MM.1S (cell line): ENCODE data around the gene SDHC.
"Not testable (repeated sequence)": the region's sequence is repeated elsewhere in the genome, so short reads cannot be mapped to it uniquely, and the experiment has no call there.

ENCODE experiments used
- DNase-seq: peaks from one replicate; pipeline ENCODE4 v3.0.0-alpha.2; 2015
- H2AFZ ChIP-seq: fragments of 300-600 bp; sonication (generic); 2 replicates; pipeline ENCODE4 v1.6.0; 2016; ENCODE audit warnings: antibody characterized with exemption, low read length
- H3F3A ChIP-seq: fragments of 300-600 bp; sonication (generic); 2 replicates; pipeline ENCODE4 v1.6.1; 2016; ENCODE audit warnings: mild to moderate bottlenecking, antibody characterized with exemption, low read length, moderate library complexity, mixed read lengths; ENCODE audit not compliant: insufficient read depth
- H3K27ac ChIP-seq: fragments of 300-600 bp; sonication (generic); 2 replicates; pipeline ENCODE4 v1.5.1; 2016; ENCODE audit warnings: mild to moderate bottlenecking, low read length
- H3K27me3 ChIP-seq: fragments of 300-600 bp; sonication (generic); replicated peaks from 2 replicates; pipeline ENCODE4 v1.6.0; 2016; ENCODE audit warnings: low read length; ENCODE audit not compliant: insufficient read depth
- H3K36me3 ChIP-seq: fragments of 300-600 bp; sonication (generic); replicated peaks from 2 replicates; pipeline ENCODE4 v1.6.1; 2016; ENCODE audit warnings: mild to moderate bottlenecking, low read length, mixed read lengths; ENCODE audit not compliant: insufficient read depth
- H3K4me1 ChIP-seq: fragments of 300-600 bp; sonication (generic); 2 replicates; pipeline ENCODE4 v1.6.1; 2016; ENCODE audit warnings: low read length, mixed read lengths
- H3K4me2 ChIP-seq: fragments of 300-600 bp; sonication (generic); 2 replicates; pipeline ENCODE4 v1.6.0; 2016; ENCODE audit warnings: low read depth, low read length
- H3K4me3 ChIP-seq: fragments of 300-600 bp; sonication (generic); 2 replicates; pipeline ENCODE4 v1.5.1; 2016; ENCODE audit warnings: low read length, mixed read lengths
- H3K79me2 ChIP-seq: fragments of 300-600 bp; sonication (generic); 2 replicates; pipeline ENCODE4 v1.6.1; 2016; ENCODE audit warnings: mixed run types, low read length, mixed read lengths
- H3K9ac ChIP-seq: fragments of 300-600 bp; sonication (generic); 2 replicates; pipeline ENCODE4 v1.6.1; 2016; ENCODE audit warnings: low read length, mixed read lengths
- H3K9me2 ChIP-seq: fragments of 300-600 bp; sonication (generic); replicated peaks from 2 replicates; pipeline ENCODE4 v1.6.1; 2016; ENCODE audit warnings: mild to moderate bottlenecking, low read length, mixed read lengths; ENCODE audit not compliant: insufficient read depth
- H3K9me3 ChIP-seq: fragments of 300-600 bp; sonication (generic); replicated peaks from 2 replicates; pipeline ENCODE4 v1.6.1; 2016; ENCODE audit warnings: mild to moderate bottlenecking, low read length, mixed read lengths; ENCODE audit not compliant: insufficient read depth
- H4K20me1 ChIP-seq: fragments of 300-600 bp; sonication (generic); 2 replicates; pipeline ENCODE4 v1.6.1; 2016; ENCODE audit warnings: mild to moderate bottlenecking, low read length, moderate library complexity, mixed read lengths; ENCODE audit not compliant: insufficient read depth
- CTCF ChIP-seq: fragments of 300-600 bp; sonication (generic); IDR thresholded peaks from 2 replicates; pipeline ENCODE4 v1.5.1; 2016; ENCODE audit warnings: antibody characterized with exemption, low read length, mixed read lengths
- EZH2 ChIP-seq: fragments of 300-600 bp; sonication (generic); optimal IDR thresholded peaks from 2 replicates; pipeline ENCODE3; 2017; ENCODE audit warnings: low read depth, mild to moderate bottlenecking, antibody characterized with exemption, low read length, mixed read lengths
- EZH2phosphoT487 ChIP-seq: fragments of 300-600 bp; sonication (generic); IDR thresholded peaks from 2 replicates; pipeline ENCODE4 v1.6.1; 2018; ENCODE audit warnings: antibody characterized with exemption, low read length

Gene SDHC

GRCh38 chr1:161382214-161383019 is 68.2 kb downstream of the SDHC start:
- Histone ChIP-seq H3K4me1 (no peaks in the 10 kb centered on the region), H3K4me2 (no peak overlapping the region), H4K20me1 (no peaks in the 10 kb centered on the region), H3K27ac (no peak overlapping the region), H3K36me3 (no peaks in the 10 kb centered on the region), H3K4me3 (no peak overlapping the region), H3K27me3 (no peaks in the 10 kb centered on the region), H3F3A (0 out of 2 replicates have a peak, but pooled peaks cover 10% of the 10 kb centered on the region), H3K9me2 (no peaks in the 10 kb centered on the region), H3K9ac (no peak overlapping the region), H3K9me3 (no peaks in the 10 kb centered on the region), H2AFZ (no peak overlapping the region), H3K79me2 (no peaks in the 10 kb centered on the region)
- peak; percentile 75 for TF ChIP-seq CTCF
- TF ChIP-seq EZH2, result no peak
- peak; percentile 74 for DNase-seq

- DNase-seq, result no peak
- Histone ChIP-seq H2AFZ (no peak overlapping the region), H3K4me2 (no peak overlapping the region), H3F3A (no peaks in the 10 kb centered on the region), H3K27ac (no peak overlapping the region), H4K20me1 (no peaks in the 10 kb centered on the region), H3K4me3 (no peak overlapping the region), H3K9me2 (no peaks in the 10 kb centered on the region), H3K36me3 (no peaks in the 10 kb centered on the region), H3K79me2 (no peaks in the 10 kb centered on the region), H3K27me3 (no peaks in the 10 kb centered on the region), H3K4me1 (no peaks in the 10 kb centered on the region; the same call in 1 of the 2 replicates), H3K9ac (no peak overlapping the region), H3K9me3 (no peaks in the 10 kb centered on the region)
- TF ChIP-seq EZH2phosphoT487 (no peak), EZH2 (no peak), CTCF (no peak)
These were observed 74.5 kb downstream of the SDHC start for GRCh38 chr1:161388639-161389038.

GRCh38 chr1:161389158-161389557 is 75.0 kb downstream of the SDHC start:
- DNase-seq, H3K79me2 ChIP-seq, H3F3A ChIP-seq, H3K4me1 ChIP-seq, H4K20me1 ChIP-seq, H3K27me3 ChIP-seq, H3K9me3 ChIP-seq, H3K9me2 ChIP-seq, H3K36me3 ChIP-seq: not testable (repeated sequence)
- H3K27ac ChIP-seq, result 0 out of 2 replicates have a peak overlapping the region, but pooled peaks have one; percentile 8
- peak overlapping the region; percentile 84 for H3K4me3 ChIP-seq
- H3K9ac ChIP-seq, result peak overlapping the region; percentile 64; the same call in 1 of the 2 replicates
- H3K4me2 ChIP-seq, result peak overlapping the region; percentile 96
- peak overlapping the region; percentile 97 for H2AFZ ChIP-seq
